ENCODE measurements around the gene NFIX.

DNA sequence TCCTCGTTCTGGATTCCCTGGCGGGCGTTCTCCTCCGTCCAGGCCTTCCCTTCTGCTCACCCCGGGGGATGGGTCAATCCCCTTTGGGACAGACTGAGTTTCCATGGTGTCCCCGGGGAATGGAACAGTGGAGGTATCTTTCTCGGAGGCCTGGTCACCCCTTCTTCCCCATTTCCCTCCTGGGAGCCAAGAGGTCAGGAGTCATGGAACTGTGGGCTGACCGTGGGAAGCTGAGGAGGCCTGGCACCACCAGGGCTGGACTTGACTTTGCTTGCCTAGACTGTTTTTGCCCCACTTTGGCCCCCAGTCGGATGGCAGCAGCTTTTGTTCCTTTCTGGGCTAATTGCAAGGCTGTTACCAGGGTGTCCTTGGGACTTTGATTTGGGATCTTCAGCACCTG lies 124.8 kb downstream of the NFIX start:
- TF ChIP-seq POLR2A (IDR thresholded peaks at IDR 0.05) (no peak), CTCF (IDR thresholded peaks at IDR 0.05) (no peak)
